ENCODE results near the gene SLC9A3. TPM values are rescaled to one million over a fixed set of nuclear protein-coding genes. Genes with fewer than 3 reads are reported as not detected.

The SLC9A3 gene
- total and polyA plus RNA-seq, 2 of the 13 experiments (the other 11 are each of a cell fraction or from before 2014, with no cell fraction given) = 1.5 to 1.8 TPM

DNA sequence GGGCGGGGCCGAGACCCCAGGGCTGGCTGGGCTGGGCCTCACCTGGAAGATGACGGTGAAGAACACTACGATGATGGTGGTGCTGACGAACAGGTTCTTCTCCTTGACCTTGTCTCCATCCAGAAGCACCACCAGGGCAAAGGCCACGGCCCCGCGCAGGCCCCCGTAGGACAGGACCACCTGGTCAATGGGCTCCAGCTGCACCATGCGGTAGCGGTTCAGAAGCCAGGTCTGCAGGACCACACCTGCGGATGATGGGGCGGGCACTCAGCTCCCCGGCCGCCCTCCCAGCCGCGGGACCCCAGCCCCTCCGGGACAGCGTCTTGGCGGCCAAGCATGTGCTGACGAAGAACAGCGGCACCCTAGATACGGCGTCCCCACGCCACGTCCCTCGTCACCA, 41.7 kb downstream of the SLC9A3 start:
- H2AFZ ChIP-seq (ENCODE audit: low read length) = no peak overlapping the region
- peaks cover 20 to 82% of the 10 kb centered on the region in 2 experiments; a peak in 4 of 5 replicates for H3K27me3 ChIP-seq (ENCODE audit: control insufficient read depth in 1 of 2, insufficient read depth in 2 of 2, low read length in 2 of 2)
- H4K20me1 ChIP-seq (ENCODE audit: insufficient read depth, low read length) = no peaks in the 10 kb centered on the region
- FAIRE-seq (no peak), ATAC-seq (no peak), DNase-seq (ENCODE audit: low spot score) (no peak)
- H3K36me3 ChIP-seq (replicated peaks in 1 of 2; ENCODE audit: control insufficient read depth in 1 of 2, insufficient read depth in 2 of 2, low read length in 2 of 2) = no peaks in the 10 kb centered on the region
- H3K4me1 ChIP-seq (ENCODE audit: insufficient read depth, low read length) = no peaks in the 10 kb centered on the region
- H3K27ac ChIP-seq (ENCODE audit: extremely low read length, insufficient read depth, low read length) = no peak overlapping the region
- POLR2A ChIA-PET = no interaction called here
- BruUV-seq (replicated peaks) = no TSS peak
- 88% methylated on average over 5 of the region's 27 CpGs for WGBS (ENCODE audit: low lambda C conversion rate)
- H3K9ac ChIP-seq (ENCODE audit: insufficient read depth, low read depth, low read length) = no peak overlapping the region
- no peak overlapping the region for H3K4me2 ChIP-seq (ENCODE audit: low read depth, low read length)
- TF ChIP-seq ZNF33B (CRISPR knock-in tag; IDR thresholded peaks at IDR 0.05) (no peak), ZNF367 (CRISPR knock-in tag; IDR thresholded peaks at IDR 0.05; ENCODE audit: borderline replicate concordance) (no peak), SAFB2 (CRISPR knock-in tag; IDR thresholded peaks at IDR 0.05; ENCODE audit: borderline replicate concordance, low read depth) (no peak), SNRNP70 (IDR thresholded peaks at IDR 0.05; ENCODE audit: low read depth, low read length) (no peak), ZSCAN25 (CRISPR knock-in tag; IDR thresholded peaks at IDR 0.05) (no peak), TMF1 (CRISPR knock-in tag; IDR thresholded peaks at IDR 0.05; ENCODE audit: low read depth) (no peak), ZNF605 (CRISPR knock-in tag; IDR thresholded peaks at IDR 0.05) (no peak), ZNF441 (CRISPR knock-in tag; IDR thresholded peaks at IDR 0.05; ENCODE audit: borderline replicate concordance) (no peak), ZNF317 (CRISPR knock-in tag; IDR thresholded peaks at IDR 0.05) (no peak), RARA (CRISPR knock-in tag; IDR thresholded peaks at IDR 0.05) (no peak), ASH2L (IDR thresholded peaks at IDR 0.05; ENCODE audit: insufficient read length, low read depth, low read length) (no peak), JUN (CRISPR knock-in tag; IDR thresholded peaks at IDR 0.05) (no peak)
- TF ChIP-seq, protein P1, sequence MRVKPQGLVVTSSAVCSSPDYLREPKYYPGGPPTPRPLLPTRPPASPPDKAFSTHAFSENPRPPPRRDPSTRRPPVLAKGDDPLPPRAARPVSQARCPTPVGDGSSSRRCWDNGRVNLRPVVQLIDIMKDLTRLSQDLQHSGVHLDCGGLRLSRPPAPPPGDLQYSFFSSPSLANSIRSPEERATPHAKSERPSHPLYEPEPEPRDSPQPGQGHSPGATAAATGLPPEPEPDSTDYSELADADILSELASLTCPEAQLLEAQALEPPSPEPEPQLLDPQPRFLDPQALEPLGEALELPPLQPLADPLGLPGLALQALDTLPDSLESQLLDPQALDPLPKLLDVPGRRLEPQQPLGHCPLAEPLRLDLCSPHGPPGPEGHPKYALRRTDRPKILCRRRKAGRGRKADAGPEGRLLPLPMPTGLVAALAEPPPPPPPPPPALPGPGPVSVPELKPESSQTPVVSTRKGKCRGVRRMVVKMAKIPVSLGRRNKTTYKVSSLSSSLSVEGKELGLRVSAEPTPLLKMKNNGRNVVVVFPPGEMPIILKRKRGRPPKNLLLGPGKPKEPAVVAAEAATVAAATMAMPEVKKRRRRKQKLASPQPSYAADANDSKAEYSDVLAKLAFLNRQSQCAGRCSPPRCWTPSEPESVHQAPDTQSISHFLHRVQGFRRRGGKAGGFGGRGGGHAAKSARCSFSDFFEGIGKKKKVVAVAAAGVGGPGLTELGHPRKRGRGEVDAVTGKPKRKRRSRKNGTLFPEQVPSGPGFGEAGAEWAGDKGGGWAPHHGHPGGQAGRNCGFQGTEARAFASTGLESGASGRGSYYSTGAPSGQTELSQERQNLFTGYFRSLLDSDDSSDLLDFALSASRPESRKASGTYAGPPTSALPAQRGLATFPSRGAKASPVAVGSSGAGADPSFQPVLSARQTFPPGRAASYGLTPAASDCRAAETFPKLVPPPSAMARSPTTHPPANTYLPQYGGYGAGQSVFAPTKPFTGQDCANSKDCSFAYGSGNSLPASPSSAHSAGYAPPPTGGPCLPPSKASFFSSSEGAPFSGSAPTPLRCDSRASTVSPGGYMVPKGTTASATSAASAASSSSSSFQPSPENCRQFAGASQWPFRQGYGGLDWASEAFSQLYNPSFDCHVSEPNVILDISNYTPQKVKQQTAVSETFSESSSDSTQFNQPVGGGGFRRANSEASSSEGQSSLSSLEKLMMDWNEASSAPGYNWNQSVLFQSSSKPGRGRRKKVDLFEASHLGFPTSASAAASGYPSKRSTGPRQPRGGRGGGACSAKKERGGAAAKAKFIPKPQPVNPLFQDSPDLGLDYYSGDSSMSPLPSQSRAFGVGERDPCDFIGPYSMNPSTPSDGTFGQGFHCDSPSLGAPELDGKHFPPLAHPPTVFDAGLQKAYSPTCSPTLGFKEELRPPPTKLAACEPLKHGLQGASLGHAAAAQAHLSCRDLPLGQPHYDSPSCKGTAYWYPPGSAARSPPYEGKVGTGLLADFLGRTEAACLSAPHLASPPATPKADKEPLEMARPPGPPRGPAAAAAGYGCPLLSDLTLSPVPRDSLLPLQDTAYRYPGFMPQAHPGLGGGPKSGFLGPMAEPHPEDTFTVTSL (CRISPR knock-in tag; IDR thresholded peaks at IDR 0.05; ENCODE audit: borderline replicate concordance) = no peak
- TF ChIP-seq, protein P2, sequence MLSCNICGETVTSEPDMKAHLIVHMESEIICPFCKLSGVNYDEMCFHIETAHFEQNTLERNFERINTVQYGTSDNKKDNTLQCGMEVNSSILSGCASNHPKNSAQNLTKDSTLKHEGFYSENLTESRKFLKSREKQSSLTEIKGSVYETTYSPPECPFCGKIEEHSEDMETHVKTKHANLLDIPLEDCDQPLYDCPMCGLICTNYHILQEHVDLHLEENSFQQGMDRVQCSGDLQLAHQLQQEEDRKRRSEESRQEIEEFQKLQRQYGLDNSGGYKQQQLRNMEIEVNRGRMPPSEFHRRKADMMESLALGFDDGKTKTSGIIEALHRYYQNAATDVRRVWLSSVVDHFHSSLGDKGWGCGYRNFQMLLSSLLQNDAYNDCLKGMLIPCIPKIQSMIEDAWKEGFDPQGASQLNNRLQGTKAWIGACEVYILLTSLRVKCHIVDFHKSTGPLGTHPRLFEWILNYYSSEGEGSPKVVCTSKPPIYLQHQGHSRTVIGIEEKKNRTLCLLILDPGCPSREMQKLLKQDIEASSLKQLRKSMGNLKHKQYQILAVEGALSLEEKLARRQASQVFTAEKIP (CRISPR knock-in tag; IDR thresholded peaks at IDR 0.05; ENCODE audit: borderline replicate concordance) = no peak
- TF ChIP-seq, protein P3, sequence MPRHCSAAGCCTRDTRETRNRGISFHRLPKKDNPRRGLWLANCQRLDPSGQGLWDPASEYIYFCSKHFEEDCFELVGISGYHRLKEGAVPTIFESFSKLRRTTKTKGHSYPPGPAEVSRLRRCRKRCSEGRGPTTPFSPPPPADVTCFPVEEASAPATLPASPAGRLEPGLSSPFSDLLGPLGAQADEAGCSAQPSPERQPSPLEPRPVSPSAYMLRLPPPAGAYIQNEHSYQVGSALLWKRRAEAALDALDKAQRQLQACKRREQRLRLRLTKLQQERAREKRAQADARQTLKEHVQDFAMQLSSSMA (CRISPR knock-in tag; IDR thresholded peaks at IDR 0.05) = no peak
- TF ChIP-seq, protein P4, sequence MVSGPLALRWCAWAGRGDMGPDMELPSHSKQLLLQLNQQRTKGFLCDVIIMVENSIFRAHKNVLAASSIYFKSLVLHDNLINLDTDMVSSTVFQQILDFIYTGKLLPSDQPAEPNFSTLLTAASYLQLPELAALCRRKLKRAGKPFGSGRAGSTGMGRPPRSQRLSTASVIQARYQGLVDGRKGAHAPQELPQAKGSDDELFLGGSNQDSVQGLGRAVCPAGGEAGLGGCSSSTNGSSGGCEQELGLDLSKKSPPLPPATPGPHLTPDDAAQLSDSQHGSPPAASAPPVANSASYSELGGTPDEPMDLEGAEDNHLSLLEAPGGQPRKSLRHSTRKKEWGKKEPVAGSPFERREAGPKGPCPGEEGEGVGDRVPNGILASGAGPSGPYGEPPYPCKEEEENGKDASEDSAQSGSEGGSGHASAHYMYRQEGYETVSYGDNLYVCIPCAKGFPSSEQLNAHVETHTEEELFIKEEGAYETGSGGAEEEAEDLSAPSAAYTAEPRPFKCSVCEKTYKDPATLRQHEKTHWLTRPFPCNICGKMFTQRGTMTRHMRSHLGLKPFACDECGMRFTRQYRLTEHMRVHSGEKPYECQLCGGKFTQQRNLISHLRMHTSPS (CRISPR knock-in tag; IDR thresholded peaks at IDR 0.05; ENCODE audit: low read depth) = no peak
- in situ Hi-C loops (cut with HindIII; ENCODE audit: extremely low pct_ligation_motif_present, low pct_unique_long_range_greater_than_20kb) = no loop called here
- CTCF ChIA-PET (ENCODE audit: low intra/inter-chr PET ratio, low total read pairs) = no interaction called here
- no peak overlapping the region for H3K4me3 ChIP-seq (replicated peaks in 1 of 3; ENCODE audit: insufficient read depth in 1 of 3, low read depth in 2 of 3, low read length in 3 of 3)
- no peaks in the 10 kb centered on the region for H3K9me3 ChIP-seq (ENCODE audit: low read length)
- intact Hi-C loops (cut with micrococcal nuclease; ENCODE audit: unreplicated experiment) = no loop called here
- no peaks in the 10 kb centered on the region for H3K79me2 ChIP-seq (ENCODE audit: insufficient read depth, low read length)

All from HepG2 (cell line).